D721Med (cell line): Measurements from ENCODE around the gene WNT4.

Experiments used
- DNase-seq: peaks from one replicate; pipeline ENCODE4 v3.0.0; 2011; ENCODE audit warnings: low spot score; ENCODE audit not compliant: insufficient read length
- FAIRE-seq: peaks from 2 replicates; lab custom pipeline; 2011; peaks lifted over from hg19 to GRCh38; lab: Jason Lieb, UNC
- TF ChIP-seq, protein P1 (sequence below): IDR thresholded peaks from 2 replicates; pipeline ENCODE4 v1.5.1; 2012; ENCODE audit warnings: mild to moderate bottlenecking, control low read depth; ENCODE audit not compliant: insufficient read depth; ENCODE audit errors: missing control alignments

The WNT4 gene

DNA sequence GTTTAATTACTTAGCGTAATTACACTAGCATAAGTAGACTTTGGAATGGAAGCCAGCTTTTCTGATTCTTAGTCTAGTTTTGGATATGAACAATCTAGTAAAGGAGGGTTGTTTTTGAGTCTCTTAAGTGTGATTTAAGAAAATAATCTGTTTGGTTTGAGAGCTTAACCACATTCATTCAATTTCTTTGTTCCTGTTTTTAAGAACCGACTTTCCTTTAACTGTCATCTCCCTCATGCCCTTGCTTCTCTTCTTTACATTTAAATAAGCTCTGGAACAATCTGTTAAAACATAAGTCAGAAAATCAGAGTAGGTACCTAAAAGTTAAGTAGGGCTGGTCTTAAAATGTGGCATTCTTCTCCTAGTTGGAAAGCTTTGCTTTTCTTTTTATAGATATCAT, 62.7 kb downstream of the WNT4 start:
- DNase-seq (no peak), FAIRE-seq (no peak)
- TF ChIP-seq, protein P1, sequence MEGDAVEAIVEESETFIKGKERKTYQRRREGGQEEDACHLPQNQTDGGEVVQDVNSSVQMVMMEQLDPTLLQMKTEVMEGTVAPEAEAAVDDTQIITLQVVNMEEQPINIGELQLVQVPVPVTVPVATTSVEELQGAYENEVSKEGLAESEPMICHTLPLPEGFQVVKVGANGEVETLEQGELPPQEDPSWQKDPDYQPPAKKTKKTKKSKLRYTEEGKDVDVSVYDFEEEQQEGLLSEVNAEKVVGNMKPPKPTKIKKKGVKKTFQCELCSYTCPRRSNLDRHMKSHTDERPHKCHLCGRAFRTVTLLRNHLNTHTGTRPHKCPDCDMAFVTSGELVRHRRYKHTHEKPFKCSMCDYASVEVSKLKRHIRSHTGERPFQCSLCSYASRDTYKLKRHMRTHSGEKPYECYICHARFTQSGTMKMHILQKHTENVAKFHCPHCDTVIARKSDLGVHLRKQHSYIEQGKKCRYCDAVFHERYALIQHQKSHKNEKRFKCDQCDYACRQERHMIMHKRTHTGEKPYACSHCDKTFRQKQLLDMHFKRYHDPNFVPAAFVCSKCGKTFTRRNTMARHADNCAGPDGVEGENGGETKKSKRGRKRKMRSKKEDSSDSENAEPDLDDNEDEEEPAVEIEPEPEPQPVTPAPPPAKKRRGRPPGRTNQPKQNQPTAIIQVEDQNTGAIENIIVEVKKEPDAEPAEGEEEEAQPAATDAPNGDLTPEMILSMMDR: no peak

DNA sequence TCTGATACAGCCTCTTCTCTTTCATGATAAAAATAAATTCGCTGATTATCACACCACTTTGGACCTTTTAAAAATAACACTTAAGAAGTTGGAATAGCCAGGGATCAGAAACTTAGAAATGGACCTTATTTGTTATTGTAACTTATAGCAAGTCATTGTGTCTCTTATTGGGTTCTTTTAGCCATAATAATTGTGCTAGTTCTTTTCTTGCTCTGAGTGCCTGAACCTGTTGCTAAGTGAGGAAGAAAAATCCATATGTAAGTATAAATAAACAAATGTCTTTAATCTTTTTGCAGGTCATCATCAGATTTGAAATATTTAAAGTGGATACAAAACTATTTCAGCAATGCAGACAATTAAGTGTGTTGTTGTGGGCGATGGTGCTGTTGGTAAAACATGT, 64.8 kb downstream of the WNT4 start:
- DNase-seq (no peak), FAIRE-seq (no peak)
- TF ChIP-seq, protein P1: no peak

GRCh38 chr1:22077728-22078127, 65.2 kb downstream of the WNT4 start:
- TF ChIP-seq, protein P1: no peak
- no peak for DNase-seq
- no peak for FAIRE-seq

- TF ChIP-seq, protein P1: no peak
- no peak for DNase-seq
- no peak for FAIRE-seq
These were observed 66.6 kb downstream of the WNT4 start for GRCh38 chr1:22076346-22076745.

DNA sequence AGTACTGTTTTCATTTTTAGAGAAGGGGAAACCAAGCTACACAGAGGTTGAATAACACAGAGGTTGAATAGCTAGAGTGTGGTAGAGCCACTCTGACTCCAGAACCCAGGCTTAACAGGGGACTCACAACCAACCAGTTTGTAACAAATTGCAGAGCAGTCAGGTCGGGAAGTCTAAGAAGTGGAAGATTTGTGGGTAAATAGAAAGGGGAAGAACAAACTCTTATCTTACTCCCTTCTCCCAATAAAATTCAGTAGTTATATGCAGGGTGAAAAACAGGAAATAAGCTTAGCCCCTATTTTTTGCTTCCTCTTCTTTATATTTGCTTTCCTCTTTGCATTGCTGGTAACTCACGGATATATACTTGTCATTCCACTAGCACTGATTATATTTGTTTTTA, 67.2 kb downstream of the WNT4 start:
- TF ChIP-seq, protein P1: no peak
- no peak for FAIRE-seq
- no peak for DNase-seq

DNA sequence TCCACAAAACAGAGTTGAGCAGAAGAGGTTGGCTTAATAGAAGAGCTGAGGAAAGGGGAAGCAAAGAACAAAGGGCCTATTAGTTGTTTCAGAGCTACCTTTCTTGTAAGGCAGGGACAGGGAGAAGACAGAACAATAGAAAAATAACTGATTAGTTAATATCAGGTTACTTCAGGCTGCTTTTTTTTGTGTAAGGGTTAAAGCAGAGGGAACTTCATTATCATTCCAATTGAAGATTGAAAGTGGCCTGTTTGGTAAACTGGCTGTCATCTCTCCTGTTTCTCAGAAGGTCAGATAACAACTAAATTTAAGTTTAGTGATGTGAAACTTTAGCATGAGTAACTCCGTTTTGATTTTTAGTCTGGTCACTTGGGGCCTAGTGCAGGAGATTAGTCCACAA, 68.1 kb downstream of the WNT4 start:
- DNase-seq: no peak

DNA sequence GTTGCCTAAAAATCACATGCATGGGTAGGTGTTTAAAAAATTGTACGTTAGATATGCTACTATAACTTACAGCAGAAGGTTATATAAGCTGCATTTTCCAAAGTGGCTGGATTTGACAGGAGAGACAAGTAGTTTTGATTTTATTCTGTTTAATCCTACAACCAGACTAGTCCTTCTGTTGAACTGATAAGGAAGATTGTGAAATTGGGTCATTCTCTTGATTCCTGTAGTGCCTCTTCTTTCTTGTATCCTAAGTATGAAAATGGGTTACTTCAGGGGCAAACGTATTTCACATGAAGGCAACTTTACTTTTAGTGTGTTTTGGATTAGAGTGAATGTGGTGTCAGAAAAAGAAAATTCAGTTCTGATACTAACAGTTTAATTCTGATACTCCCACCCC, 71.4 kb downstream of the WNT4 start:
- FAIRE-seq (no peak), DNase-seq (no peak)
- TF ChIP-seq, protein P1: no peak

More for the DNA sequence above, 68.1 kb downstream of the WNT4 start:
- TF ChIP-seq, protein P1: no peak
- FAIRE-seq: no peak
